ENCODE data around the gene ZNF526. TPM values are rescaled to one million over a fixed set of nuclear protein-coding genes. Genes with fewer than 3 reads are reported as not detected.
A peak's percentile ranks its signal among the peaks of the same experiment; 100 is the strongest.
"Not testable (repeated sequence)": the region's sequence is repeated elsewhere in the genome, so short reads cannot be mapped to it uniquely, and the experiment has no call there.

Gene ZNF526
- total RNA-seq, 2 donors from 2014 or later: 13.2 to 14.5 TPM

GRCh38 chr19:42257842-42258241, 37.7 kb downstream of the ZNF526 start:
- not testable (repeated sequence) for H3K36me3 Mint-ChIP-seq; H3K27ac Mint-ChIP-seq; H3K9me3 Mint-ChIP-seq; ATAC-seq; DNase-seq (ENCODE audit: low spot score in 2 of 2)

- no peak for DNase-seq (ENCODE audit: low spot score in 2 of 2)
- Mint-ChIP-seq H3K27ac (no peak overlapping the region), H3K9me3 (no peaks in the 10 kb centered on the region), H3K36me3 (no peaks in the 10 kb centered on the region)
- ATAC-seq: peak; percentile 34 to 89
Observed at GRCh38 chr19:42261763-42262162, 41.7 kb downstream of the ZNF526 start.

GRCh38 chr19:42266105-42266504, 46.0 kb downstream of the ZNF526 start:
- ATAC-seq; H3K27ac Mint-ChIP-seq; DNase-seq (ENCODE audit: low spot score in 2 of 2); H3K36me3 Mint-ChIP-seq; H3K9me3 Mint-ChIP-seq: not testable (repeated sequence)

- H3K36me3 Mint-ChIP-seq: peaks cover 0 to 13% of the 10 kb centered on the region in 2 donors
- not testable (repeated sequence) for DNase-seq (ENCODE audit: low spot score in 2 of 2); ATAC-seq; H3K27ac Mint-ChIP-seq; H3K9me3 Mint-ChIP-seq
Observed at GRCh38 chr19:42266928-42267603, 47.0 kb downstream of the ZNF526 start.

- ATAC-seq: no peak
- DNase-seq (ENCODE audit: low spot score in 2 of 2): no peak
- Mint-ChIP-seq H3K9me3 (no peaks in the 10 kb centered on the region), H3K27ac (no peak overlapping the region), H3K36me3 (peaks cover 0 to 13% of the 10 kb centered on the region in 2 donors)
Observed at GRCh38 chr19:42267644-42268141, 47.6 kb downstream of the ZNF526 start.

- Mint-ChIP-seq H3K9me3 (no peaks in the 10 kb centered on the region), H3K27ac (no peak overlapping the region), H3K36me3 (peaks cover 0 to 13% of the 10 kb centered on the region in 2 donors)
- ATAC-seq (peak; percentile 68 to 74), DNase-seq (ENCODE audit: low spot score in 2 of 2) (peak; percentile 97 to 98)
Observed at GRCh38 chr19:42268142-42268703, 48.1 kb downstream of the ZNF526 start.

GRCh38 chr19:42268704-42269477, 48.8 kb downstream of the ZNF526 start, which contains the start of gene CIC:
TSS of gene CIC (plus strand) at chr19:42269252. CDS start at chr19:42271784, 2,532 bp downstream.
- H3K27ac Mint-ChIP-seq: peak within 1 kb of the TSS in 1 of 2 donors; percentile 99
- ATAC-seq: peak; percentile 83 to 85
- peaks cover 0 to 13% of the 10 kb centered on the region in 2 donors for H3K36me3 Mint-ChIP-seq

GRCh38 chr19:42269478-42270345, 49.6 kb downstream of the ZNF526 start:
- ATAC-seq: no peak
- no peak for DNase-seq (ENCODE audit: low spot score in 2 of 2)
- peaks cover 0 to 13% of the 10 kb centered on the region in 2 donors for H3K36me3 Mint-ChIP-seq
- peak overlapping the region in 1 of 2 donors; percentile 99 for H3K27ac Mint-ChIP-seq
- no peaks in the 10 kb centered on the region for H3K9me3 Mint-ChIP-seq

More at GRCh38 chr19:42268704-42269477, 48.8 kb downstream of the ZNF526 start, which contains the start of gene CIC:
- no peaks in the 10 kb centered on the region for H3K9me3 Mint-ChIP-seq
- DNase-seq (ENCODE audit: low spot score in 2 of 2): peak; percentile 99 to 100

GRCh38 chr19:42270346-42271044, 50.4 kb downstream of the ZNF526 start:
- DNase-seq (ENCODE audit: low spot score in 2 of 2): peak; percentile 62 to 84
- Mint-ChIP-seq H3K27ac (peak overlapping the region in 1 of 2 donors; percentile 99), H3K36me3 (peaks cover 0 to 19% of the 10 kb centered on the region in 2 donors), H3K9me3 (no peaks in the 10 kb centered on the region)
- ATAC-seq: peak; percentile 18 to 21

- DNase-seq (ENCODE audit: low spot score in 2 of 2): no peak
- ATAC-seq: no peak
- Mint-ChIP-seq H3K27ac (peak overlapping the region in 1 of 2 donors; percentile 77), H3K9me3 (no peaks in the 10 kb centered on the region), H3K36me3 (peaks cover 0 to 19% of the 10 kb centered on the region in 2 donors)
Observed at GRCh38 chr19:42271045-42271419, 50.9 kb downstream of the ZNF526 start.

GRCh38 chr19:42271861-42272534, 51.9 kb downstream of the ZNF526 start:
- peaks cover 0 to 19% of the 10 kb centered on the region in 2 donors for H3K36me3 Mint-ChIP-seq
- H3K9me3 Mint-ChIP-seq: no peaks in the 10 kb centered on the region
- no peak for DNase-seq (ENCODE audit: low spot score in 2 of 2)
- ATAC-seq: no peak
- H3K27ac Mint-ChIP-seq: no peak overlapping the region

GRCh38 chr19:42272535-42272897, 52.4 kb downstream of the ZNF526 start:
- H3K9me3 Mint-ChIP-seq: no peaks in the 10 kb centered on the region
- no peak for ATAC-seq
- peaks cover 0 to 19% of the 10 kb centered on the region in 2 donors for H3K36me3 Mint-ChIP-seq
- H3K27ac Mint-ChIP-seq: no peak overlapping the region
- DNase-seq (ENCODE audit: low spot score in 2 of 2): no peak

- Mint-ChIP-seq H3K9me3 (no peaks in the 10 kb centered on the region), H3K27ac (peak overlapping the region in 1 of 2 donors; percentile 43), H3K36me3 (peaks cover 0 to 19% of the 10 kb centered on the region in 2 donors)
- DNase-seq (ENCODE audit: low spot score in 2 of 2) (no peak), ATAC-seq (no peak)
Observed at GRCh38 chr19:42272989-42273406, 52.9 kb downstream of the ZNF526 start.

- Mint-ChIP-seq H3K9me3 (no peaks in the 10 kb centered on the region), H3K36me3 (peaks cover 0 to 19% of the 10 kb centered on the region in 2 donors), H3K27ac (peak overlapping the region; percentile 43 to 87)
- no peak for ATAC-seq
- no peak for DNase-seq (ENCODE audit: low spot score in 2 of 2)
Observed at GRCh38 chr19:42273407-42274064, 53.4 kb downstream of the ZNF526 start.

All from activated naive CD4-positive, alpha-beta T cell treated with anti-CD3 and anti-CD28 coated beads, Interleukin-2, amount 50 U/mL, for 72 hours (primary cell).